ENCODE results near the gene TMEM221.

TMEM221 gene

GRCh38 chr19:17404015-17404414, 44.5 kb downstream of the TMEM221 start:
- DNase-seq, result no peak

GRCh38 chr19:17402982-17403855, 45.2 kb downstream of the TMEM221 start:
- DNase-seq, result peak; percentile 51

GRCh38 chr19:17401628-17402027, 46.8 kb downstream of the TMEM221 start:
- DNase-seq, result no peak

GRCh38 chr19:17398902-17399527, 49.5 kb downstream of the TMEM221 start:
- DNase-seq, result no peak

GRCh38 chr19:17394891-17395415, 53.5 kb downstream of the TMEM221 start:
- peak; percentile 76 for DNase-seq

- no peak for DNase-seq
These were observed 54.6 kb downstream of the TMEM221 start, which contains the start of gene CCDC194 for GRCh38 chr19:17393914-17394313. Gene CCDC194 (minus strand): TSS chr19:17394196. CDS start chr19:17394158, 38 bp downstream.

GRCh38 chr19:17393002-17393401, 55.5 kb downstream of the TMEM221 start:
- no peak for DNase-seq

- no peak for DNase-seq
These were observed 56.9 kb downstream of the TMEM221 start for GRCh38 chr19:17391371-17392151.

- peak; percentile 91 for DNase-seq
These were observed 57.6 kb downstream of the TMEM221 start for GRCh38 chr19:17390665-17391370.

GRCh38 chr19:17389957-17390664, 58.4 kb downstream of the TMEM221 start:
- DNase-seq, result no peak

- DNase-seq, result no peak
These were observed 59.2 kb downstream of the TMEM221 start for GRCh38 chr19:17389288-17389687.

GRCh38 chr19:17385878-17386611, 62.4 kb downstream of the TMEM221 start:
- peak; percentile 65 for DNase-seq

Data from stimulated activated CD4-positive, alpha-beta T cell treated with anti-CD3 and anti-CD28 coated beads, Interleukin-12 subunit alpha, Interleukin-12 subunit beta, amount 100 ng/mL, for 4 hours (primary cell).